OCI-M2 (cell line): ENCODE data around the gene RUSF1.
"Not testable (repeated sequence)": the region's sequence is repeated elsewhere in the genome, so short reads cannot be mapped to it uniquely, and the experiment has no call there.

Experiments
- DNase-seq: peaks from one replicate; lab custom pipeline; 2025; ENCODE audit not compliant: unreplicated experiment; lab: John Stamatoyannopoulos, UW

Gene RUSF1

DNA sequence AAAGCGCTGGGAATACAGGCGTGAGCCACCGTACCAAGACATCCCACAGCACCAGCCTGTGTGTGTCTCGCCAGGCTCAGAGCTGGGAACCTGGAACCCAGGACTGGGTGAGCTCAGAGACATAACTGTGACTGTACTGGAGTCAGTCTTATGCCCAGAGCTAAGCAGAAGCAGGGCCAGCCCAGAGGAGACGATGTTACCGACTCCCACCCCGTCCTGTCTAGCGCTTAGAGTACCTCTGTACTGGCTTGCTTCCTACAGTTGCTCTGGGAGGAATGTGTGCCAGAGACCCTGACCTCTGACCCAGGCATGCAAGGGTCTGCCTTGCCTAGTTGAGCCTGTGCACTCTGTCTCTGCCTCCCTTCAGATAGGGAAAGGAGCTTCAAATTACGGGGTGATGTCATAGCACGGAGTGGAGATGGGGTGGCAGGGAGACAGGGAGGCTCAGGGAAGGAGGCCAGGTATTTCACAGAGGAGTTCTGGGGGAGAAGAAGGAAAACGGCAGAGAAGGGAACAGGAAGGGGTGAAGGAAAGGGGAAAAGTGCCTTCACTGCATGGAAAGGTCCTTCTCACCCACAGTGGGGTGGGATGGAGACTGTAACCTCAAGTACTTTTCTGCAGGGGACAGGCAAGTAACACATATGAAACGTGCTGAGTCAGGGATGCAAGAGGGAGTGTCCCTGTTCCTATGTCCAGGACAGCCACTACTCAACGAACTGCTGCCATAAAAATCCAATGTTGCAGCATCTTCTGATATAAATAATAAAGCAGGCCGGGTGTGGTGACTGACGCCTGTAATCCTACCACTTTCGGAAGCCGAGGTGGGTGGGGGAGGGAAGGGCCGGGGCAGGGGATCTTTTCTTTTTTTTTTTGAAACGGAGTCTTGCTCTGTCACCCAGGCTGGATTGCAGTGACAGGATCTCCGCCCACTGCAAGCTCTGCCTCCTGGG, 54.7 kb downstream of the RUSF1 start:
- no peak for DNase-seq

GRCh38 chr16:31452631-31453106, 55.5 kb downstream of the RUSF1 start:
- no peak for DNase-seq

- no peak for DNase-seq
Observed at GRCh38 chr16:31451681-31452351, 56.4 kb downstream of the RUSF1 start.

GRCh38 chr16:31451201-31451600, 57.0 kb downstream of the RUSF1 start:
- DNase-seq: no peak

- not testable (repeated sequence) for DNase-seq
Observed at GRCh38 chr16:31445931-31446330, 62.3 kb downstream of the RUSF1 start.

- no peak for DNase-seq
Observed at GRCh38 chr16:31441956-31442355, 66.2 kb downstream of the RUSF1 start.

DNA sequence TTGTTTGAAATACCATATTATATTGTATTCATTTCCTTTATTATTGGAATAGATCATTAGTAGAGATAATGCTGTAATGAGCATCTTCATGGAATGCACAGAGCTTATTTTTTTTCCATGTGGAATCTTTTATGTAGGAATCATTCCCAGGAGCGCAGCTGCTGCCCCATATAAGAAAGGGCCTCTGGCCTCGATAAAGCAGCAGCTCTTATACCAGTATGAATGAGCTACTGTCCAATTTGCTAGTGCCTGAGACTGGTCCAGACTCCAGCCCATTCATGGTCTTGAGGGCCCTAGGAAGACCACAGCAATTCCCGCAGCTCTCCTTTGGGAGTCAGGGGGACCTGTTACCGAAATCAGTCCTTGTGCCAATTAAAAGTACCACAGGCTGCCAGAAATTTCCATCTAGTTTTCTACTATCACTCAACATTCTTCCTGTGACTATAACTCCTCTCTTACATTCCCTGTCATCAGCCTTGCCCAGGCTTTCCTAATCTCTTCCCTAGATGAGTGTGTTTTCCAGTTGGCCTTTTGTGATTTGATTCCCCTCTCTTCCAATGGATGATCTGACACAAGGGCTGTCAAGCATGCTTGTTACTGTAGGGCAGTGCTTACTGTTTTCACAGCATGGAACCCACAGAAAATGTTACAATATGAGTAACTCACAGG, 67.5 kb downstream of the RUSF1 start:
- DNase-seq: no peak

- no peak for DNase-seq
Observed at GRCh38 chr16:31439519-31439918, 68.7 kb downstream of the RUSF1 start.
